ENCODE measurements around the gene NID1.

DNA sequence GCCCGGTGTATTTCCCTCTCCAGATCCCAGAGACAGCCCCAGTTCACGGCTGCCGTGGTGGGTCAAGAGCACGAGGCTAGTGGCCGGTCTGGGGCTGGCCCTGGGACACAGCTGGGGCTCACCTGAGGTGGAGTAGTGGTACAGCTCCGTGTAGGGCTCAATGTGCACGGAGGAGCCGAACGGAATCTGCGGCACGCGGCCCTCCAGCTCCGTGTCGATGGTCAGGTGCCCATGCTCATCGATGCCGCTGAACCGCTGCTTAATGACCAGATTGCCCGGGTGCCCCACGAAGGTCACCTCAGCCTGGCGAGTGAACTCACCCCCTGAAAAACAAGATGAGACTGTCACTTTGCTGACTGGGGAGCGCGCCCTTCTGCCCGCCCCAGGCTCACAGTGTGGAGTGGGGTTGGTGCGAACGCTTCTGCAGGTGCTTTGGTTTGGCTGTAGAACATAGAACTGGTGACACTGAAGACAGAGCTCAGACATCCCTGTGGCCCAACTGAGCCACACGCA is 35.4 kb downstream of the NID1 start:
- no peak for TF ChIP-seq ZNF274 (IDR thresholded peaks at IDR 0.05; ENCODE audit: low read depth, low read length)
- TF ChIP-seq YY1 (IDR thresholded peaks at IDR 0.05; ENCODE audit: insufficient read depth, insufficient read length) = no peak

Data from NT2/D1 (cell line).